ENCODE results near the gene EID1. TPM values are rescaled to one million over a fixed set of nuclear protein-coding genes. Genes with fewer than 3 reads are reported as not detected.
A peak's percentile ranks its signal among the peaks of the same experiment; 100 is the strongest.

Gene EID1
- total and polyA plus RNA-seq, 9 of the 15 experiments (the other 6 are each of a cell fraction or from before 2014, with no cell fraction given), result 46.5 to 211 (median 143) TPM

DNA sequence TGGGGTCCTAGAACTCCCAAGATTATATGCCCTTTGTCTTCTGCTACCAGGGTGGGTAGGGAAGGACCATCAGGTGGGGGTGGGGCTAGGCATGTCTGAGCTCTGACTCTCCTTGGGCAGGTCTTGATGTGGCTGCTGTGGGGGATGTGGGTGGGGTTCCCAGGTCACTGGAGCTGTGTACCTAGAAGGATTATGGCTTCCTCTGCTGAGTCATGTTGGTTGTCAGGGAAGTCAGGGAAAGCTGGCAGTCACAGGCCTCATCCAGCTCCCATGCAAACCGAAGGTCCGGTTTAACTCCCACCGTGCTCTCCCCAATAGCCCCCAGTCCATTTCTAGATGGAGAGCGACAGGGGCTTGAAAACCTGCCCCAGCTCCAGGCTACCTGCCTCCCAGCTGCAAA lies 35.2 kb downstream of the EID1 start:
- DNase-seq (ENCODE audit: extremely low read depth in 1 of 4, low spot score in 3 of 4) (peak in 1 of 4 experiments; percentile 54), ATAC-seq (0 out of 3 replicates have a peak, but pooled peaks have one; percentile 27), FAIRE-seq (no peak)
- H4K20me1 ChIP-seq (replicated peaks; ENCODE audit: control insufficient read depth, insufficient read depth, low read length), result no peaks in the 10 kb centered on the region
- ChIA-PET CTCF (ENCODE audit: low intra/inter-chr PET ratio) (no interaction called here), POLR2A (interaction anchor here (0.6 to 1.6 kb wide), 5 partner anchors 8 to 35 kb away, joined by 3 read pairs; partner anchors contain the start of gene EID1)
- no peak overlapping the region for H3K9ac ChIP-seq (ENCODE audit: insufficient read depth in 1 of 2, low read depth in 2 of 2, low read length in 2 of 2)
- peak overlapping the region; percentile 82 for H2AFZ ChIP-seq (ENCODE audit: low read depth, low read length)
- no TSS peak for BruUV-seq (replicated peaks)
- peak; percentile 34; the same call in 1 of the 2 replicates for TF ChIP-seq MAFK (IDR thresholded peaks at IDR 0.05; ENCODE audit: low read length)
- TF ChIP-seq ZFX (CRISPR knock-in tag; IDR thresholded peaks at IDR 0.05), result 0 out of 2 replicates have a peak, but pooled peaks have one; percentile 23
- TF ChIP-seq C11orf30 (IDR thresholded peaks at IDR 0.05; ENCODE audit: low read depth), result peak; percentile 54; the same call in 1 of the 2 replicates
- peak; percentile 42 for TF ChIP-seq ZNF316 (IDR thresholded peaks at IDR 0.05)
- peak; percentile 79 for TF ChIP-seq NFE2 (IDR thresholded peaks at IDR 0.05; ENCODE audit: low read depth)
- peak; percentile 62 for TF ChIP-seq MAFG (tag; conservative IDR thresholded peaks at IDR 0.05)
- TF ChIP-seq CXXC5 (CRISPR knock-in tag; IDR thresholded peaks at IDR 0.05), result 0 out of 2 replicates have a peak, but pooled peaks have one; percentile 16
- no peak for TF ChIP-seq ZNF780A (CRISPR knock-in tag; IDR thresholded peaks at IDR 0.05)
- no peak for TF ChIP-seq HLTF (IDR thresholded peaks at IDR 0.05)
- no peak overlapping the region for H3K4me3 ChIP-seq
- H3K27ac ChIP-seq (ENCODE audit: extremely low read depth, low read depth, low read length), result peak overlapping the region; percentile 36; the same call in 2 of the 3 replicates
- peaks cover 5 to 9% of the 10 kb centered on the region in 2 experiments; a peak in 2 of 5 replicates for H3K4me1 ChIP-seq (replicated peaks in 1 of 2; ENCODE audit: control insufficient read depth in 2 of 2, insufficient read depth in 2 of 2, low read length in 2 of 2)
- H3K4me2 ChIP-seq (ENCODE audit: insufficient read depth, low read length), result no peak overlapping the region
- no peaks in the 10 kb centered on the region for H3K79me2 ChIP-seq (ENCODE audit: control insufficient read depth, insufficient read depth, low read length)
- no peaks in the 10 kb centered on the region for H3K9me3 ChIP-seq (replicated peaks; ENCODE audit: control insufficient read depth, insufficient read depth, low read depth, low read length)
- intact Hi-C loops (cut with micrococcal nuclease) (no loop called here), in situ Hi-C loops (cut with MboI) (no loop called here)
- H3K27me3 ChIP-seq (ENCODE audit: control insufficient read depth in 2 of 2, insufficient read depth in 2 of 2, low read length in 2 of 2), result no peaks in the 10 kb centered on the region
- H3K36me3 ChIP-seq (ENCODE audit: control insufficient read depth, insufficient read depth, low read length), result no peaks in the 10 kb centered on the region
- H3K9me1 ChIP-seq (ENCODE audit: control insufficient read depth, insufficient read depth, low read length), result no peaks in the 10 kb centered on the region
- WGBS (ENCODE audit: insufficient coverage, low coverage, missing lambda C conversion rate), result 73% methylated on average over 4 of the region's 4 CpGs
